Amygdala (tissue), 56 donors: ENCODE results near the gene DLL1.
A peak's percentile ranks its signal among the peaks of the same experiment; 100 is the strongest.

Experiments used
- DNase-seq, 56 donors: peaks; one replicate each; lab custom pipeline; 2025; lab: John Stamatoyannopoulos, UW

DLL1 gene

GRCh38 chr6:170284126-170284773, 6.6 kb downstream of the DLL1 start:
- DNase-seq: no peak

GRCh38 chr6:170283212-170284081, 7.4 kb downstream of the DLL1 start:
- no peak for DNase-seq

- DNase-seq: no peak
Measured at GRCh38 chr6:170282512-170283158, 8.2 kb downstream of the DLL1 start.

DNA sequence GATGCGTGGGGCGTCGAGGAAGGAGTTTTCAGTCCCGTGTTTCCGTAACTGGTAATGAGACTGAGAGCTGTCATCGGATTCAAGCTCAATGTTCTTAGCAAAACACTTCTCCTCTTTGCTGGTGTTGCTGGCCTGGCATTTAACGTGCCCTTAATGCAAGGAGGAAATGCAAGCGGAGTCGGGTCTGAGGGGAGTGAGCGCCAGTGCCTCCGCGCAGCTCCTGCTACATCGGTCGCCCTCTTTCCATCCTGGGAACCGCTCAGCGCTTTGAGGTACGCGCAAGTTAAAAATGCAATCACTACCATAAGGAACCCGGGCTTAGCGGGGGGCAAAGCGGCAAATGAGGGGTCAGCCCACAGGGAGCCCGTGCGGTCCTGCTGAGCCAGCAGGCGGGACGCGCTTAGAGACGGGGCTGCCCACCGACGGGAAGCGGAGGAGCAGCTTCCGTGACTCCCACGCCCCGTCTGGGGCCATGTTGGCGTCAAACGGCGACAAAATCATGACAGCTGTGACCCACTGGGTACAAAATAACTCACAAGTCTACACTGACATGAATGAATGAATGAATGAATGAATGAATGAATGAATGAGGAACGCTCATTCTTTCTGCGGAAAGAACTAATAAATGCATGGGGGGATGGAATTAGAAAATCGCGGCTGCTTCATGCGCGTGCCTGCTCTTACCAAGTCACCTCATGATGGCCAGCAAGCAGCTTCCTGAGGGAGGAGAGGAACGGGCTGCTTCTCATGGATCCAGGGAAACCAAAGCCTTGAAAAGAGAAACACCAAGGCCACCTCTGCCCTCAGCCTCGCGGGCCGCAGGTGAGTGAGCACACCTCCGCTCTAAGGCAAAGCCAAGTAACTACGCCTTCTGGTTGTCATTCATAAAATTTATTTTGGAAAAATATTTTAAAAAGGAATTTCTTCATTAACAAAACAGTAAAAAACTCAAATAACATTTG, 9.3 kb downstream of the DLL1 start:
- DNase-seq: no peak

DNA sequence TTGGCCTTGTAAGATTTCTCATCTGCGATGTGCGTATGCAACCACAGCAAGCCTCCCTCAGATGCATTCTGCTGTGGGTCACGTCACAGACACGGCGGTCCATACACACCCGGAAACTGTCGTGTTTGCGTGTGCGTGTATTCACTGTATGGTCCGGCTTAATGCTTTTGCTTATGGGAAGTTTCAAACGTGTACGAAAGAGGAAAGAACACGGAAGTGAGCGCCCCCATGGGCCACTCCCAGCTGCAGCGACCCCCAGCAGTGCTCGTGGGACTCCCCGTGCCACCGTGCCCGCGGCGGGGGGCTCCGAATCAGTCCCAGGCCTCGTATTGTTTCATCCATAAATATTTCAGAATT, 10.2 kb downstream of the DLL1 start:
- no peak for DNase-seq

- peak in 3 of 56 donors; percentile 19 to 59 (median 42) for DNase-seq
Measured at GRCh38 chr6:170279977-170280688, 10.7 kb downstream of the DLL1 start.

DNA sequence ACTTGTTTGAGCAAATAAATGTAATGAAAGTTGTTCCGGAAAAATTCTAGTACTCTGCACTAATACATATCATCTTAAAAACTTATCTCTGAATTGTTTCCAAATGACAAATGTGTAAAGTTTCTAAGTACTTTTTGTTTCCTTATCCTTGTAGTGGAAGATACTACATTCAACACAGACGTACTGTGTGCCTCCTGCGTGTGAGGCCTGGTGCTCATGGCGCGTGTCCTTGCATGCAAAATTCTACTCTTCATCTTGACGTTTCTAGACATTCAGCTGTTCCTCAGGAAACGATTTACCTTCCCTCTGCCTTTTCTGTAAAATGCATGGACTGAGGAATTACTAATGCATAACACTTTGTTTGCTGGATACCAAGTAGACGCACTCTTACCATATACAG, 11.5 kb downstream of the DLL1 start:
- no peak for DNase-seq

DNA sequence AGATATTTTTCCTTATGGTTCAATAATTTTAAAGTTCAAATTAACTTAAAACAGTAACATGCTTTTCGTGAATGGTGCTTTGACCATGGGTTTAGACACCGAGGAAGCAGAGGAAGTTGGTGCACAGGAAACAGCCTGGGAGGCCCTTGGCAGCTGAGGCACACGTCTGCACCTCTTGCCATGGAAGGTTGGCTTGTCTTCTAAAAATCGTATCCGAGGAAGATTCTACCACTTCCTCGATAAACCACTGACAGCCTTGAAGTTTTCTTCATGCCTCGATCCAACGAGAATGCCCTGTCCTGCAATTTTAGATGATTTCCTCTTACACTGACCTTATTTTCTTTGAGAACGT, 12.2 kb downstream of the DLL1 start:
- DNase-seq: no peak

DNA sequence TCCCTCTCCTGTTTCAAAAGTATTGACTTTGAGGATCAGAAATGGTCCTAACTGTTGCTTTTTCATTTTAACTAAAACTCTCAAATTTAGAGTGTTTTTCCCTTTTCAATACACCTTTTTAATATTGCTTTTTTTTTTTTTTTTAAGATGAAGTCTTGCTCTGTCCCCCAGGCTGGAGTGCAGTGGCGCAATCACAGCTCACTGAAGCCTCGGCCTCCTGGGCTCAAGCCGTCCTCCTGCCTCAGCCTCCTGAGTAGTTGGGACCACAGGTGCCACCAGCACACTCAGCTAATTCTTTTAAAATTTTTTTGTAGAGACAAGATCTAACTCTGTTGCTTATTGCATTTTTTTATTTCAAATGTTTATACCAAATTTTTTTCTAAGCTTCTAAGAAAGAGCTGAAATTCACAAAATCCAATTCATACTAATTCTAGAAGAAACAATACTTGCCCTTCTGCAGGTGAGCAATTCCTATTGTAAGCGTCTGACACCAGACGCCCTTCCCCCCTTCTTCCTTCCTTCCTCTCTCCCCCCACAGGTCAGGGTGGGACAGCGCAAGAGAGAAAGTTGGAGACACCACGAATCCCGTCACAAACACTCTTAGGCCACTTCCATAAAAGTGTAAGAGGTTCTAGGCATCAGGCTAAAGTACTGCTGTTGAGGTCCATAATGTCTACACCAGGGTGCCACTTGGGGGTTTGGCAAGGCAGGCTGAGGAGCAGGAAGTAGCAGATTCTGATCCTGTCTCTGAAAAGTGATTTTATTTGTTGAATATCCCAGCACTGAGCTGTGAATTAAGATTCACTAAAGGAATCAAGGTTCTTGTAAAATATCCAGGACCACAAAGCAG, 12.8 kb downstream of the DLL1 start:
- no peak for DNase-seq

GRCh38 chr6:170276369-170277057, 14.4 kb downstream of the DLL1 start:
- no peak for DNase-seq

GRCh38 chr6:170274713-170275560, 15.9 kb downstream of the DLL1 start:
- DNase-seq: no peak

DNA sequence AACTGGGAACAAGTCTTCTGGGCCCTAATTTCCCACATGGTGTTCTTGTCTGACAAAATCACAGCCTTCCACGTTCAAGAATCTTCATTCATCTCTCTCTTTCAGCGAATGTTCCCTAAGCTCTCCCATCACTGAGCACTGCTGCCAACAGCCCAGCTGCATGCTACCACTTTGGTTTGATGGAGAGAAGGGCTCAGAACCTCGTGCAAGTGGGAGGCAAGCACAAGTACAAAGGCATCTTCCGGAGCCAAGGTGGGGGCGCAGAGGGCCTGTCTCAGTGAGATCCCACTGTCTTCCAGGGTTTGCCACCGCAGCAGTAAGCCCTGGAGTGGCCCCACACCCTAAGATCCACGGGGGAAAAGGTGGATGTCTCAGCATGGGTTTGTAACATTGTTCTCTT, 17.2 kb downstream of the DLL1 start:
- no peak for DNase-seq

DNA sequence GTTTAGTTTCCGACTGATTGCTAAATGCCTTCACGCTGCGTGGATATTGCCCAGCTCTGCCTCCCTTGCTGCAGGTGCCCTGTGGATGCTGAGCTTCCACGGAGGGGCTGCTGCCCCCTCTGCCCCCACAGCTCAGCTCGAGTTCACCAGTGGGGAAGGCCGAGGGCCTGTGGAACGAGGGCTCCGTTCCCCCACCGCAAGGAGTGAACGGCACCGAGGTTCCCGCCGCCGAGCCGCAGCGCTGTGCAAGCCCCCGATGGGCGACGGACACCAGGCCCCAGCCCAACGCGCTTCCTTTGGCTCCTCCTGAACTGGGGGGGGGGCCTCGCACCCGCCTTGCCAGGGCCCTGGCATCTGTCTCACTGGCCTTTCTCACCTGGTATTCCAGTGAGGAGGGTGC, 17.7 kb downstream of the DLL1 start:
- no peak for DNase-seq

DNA sequence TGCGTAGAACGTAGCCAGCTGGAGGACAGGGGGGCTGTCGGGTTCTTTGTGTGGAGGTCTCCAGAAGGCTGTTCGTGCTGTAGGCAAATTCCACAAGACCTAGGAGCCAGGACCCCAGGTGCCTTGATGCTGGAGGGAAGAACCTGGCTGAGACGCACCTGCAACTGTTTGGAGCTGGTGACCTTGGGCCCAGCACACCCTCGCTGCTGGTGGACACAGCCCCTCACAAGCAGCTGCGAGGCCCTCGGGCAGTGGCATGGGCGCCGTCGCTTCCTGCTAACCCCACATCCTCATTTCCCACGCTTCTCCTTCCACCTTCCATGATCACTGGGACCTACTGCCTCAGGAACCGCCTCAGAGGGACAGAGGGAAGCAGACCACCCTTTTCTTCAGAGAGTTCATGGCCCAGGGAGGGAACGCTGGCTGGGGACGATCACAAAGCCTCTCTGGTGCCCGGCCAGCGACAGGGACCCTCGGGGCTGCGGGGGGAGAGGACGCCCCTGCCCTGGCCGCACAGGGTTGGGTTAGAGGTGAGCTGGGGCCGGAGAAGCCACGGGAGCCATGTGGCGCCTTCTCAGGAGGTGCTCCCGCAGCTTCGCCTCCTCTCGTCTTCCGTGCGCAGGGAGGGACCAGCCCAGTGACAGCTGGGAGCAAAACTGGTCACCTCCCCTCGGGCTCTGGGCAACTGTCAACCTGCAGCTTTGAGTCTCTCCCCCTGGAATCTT, 18.4 kb downstream of the DLL1 start:
- no peak for DNase-seq

GRCh38 chr6:170271771-170272314, 19.0 kb downstream of the DLL1 start:
- peak in 2 of 56 donors; percentile 29 to 45 for DNase-seq

GRCh38 chr6:170270984-170271593, 19.8 kb downstream of the DLL1 start:
- DNase-seq: no peak
